NCI-H345 (cell line): ENCODE results near the gene PACRG.
"Not testable (repeated sequence)": the region's sequence is repeated elsewhere in the genome, so short reads cannot be mapped to it uniquely, and the experiment has no call there.

Source experiments
- DNase-seq: peaks from one replicate; lab custom pipeline; 2025; lab: John Stamatoyannopoulos, UW

Gene PACRG

DNA sequence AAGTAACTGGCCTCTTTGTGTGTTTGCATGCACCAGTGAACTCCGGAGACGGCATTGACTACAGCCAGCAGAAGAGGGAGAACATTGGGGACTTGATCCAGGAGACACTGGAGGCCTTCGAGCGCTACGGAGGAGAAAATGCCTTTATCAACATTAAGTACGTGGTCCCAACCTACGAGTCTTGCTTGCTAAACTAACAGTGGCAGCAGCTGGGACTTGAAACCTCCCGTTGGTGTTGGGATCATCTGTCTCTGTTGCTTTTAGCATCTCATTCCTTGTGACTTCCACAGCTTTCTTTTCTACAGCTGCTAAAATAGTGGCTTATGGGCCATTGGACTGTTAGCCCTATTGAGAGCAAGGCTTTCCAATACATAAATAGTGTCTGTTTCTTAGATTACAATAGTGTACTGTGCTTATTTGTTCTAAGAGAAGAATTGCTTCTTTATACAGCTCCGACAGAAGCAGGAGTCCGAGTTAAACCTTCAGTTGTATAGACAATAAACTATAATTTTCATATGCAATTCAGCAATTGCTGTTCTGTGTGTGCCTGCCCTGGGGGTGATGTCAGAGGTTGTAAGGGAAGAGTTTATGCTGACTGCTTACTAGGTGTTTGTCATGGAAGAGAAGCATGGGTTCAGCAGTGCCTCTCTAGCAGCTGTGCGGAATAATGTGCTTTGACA is 587.2 kb downstream of the PACRG start:
- no peak for DNase-seq

DNA sequence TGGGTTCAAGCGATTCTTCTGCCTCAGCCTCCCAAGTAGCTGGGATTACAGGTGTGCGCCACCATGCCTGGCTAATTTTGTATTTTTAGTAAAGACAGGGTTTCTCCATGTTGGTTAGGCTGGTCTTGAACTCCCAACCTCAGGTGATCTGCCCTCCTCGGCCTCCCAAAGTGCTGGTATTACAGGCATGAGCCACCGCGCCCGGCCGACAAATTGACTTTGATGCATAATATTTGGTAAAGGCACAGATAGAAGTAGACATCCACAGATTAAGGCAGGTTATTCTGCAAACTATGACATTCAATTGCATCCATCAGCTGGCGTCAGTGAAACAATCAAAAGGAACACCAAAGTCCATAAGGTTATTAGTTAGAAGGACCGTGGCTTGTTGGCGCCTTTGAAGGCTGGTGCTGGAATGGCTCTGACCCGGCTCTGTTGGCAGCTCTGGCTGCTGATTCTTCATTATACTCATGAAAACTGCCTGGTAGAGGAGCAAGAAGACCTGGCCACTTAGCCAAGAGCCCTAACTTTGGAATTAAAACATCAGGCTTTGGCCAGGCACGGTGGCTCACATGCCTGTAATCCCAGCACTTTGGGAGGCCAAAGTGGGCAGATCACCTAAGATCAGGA is 589.2 kb downstream of the PACRG start:
- DNase-seq = not testable (repeated sequence)

DNA sequence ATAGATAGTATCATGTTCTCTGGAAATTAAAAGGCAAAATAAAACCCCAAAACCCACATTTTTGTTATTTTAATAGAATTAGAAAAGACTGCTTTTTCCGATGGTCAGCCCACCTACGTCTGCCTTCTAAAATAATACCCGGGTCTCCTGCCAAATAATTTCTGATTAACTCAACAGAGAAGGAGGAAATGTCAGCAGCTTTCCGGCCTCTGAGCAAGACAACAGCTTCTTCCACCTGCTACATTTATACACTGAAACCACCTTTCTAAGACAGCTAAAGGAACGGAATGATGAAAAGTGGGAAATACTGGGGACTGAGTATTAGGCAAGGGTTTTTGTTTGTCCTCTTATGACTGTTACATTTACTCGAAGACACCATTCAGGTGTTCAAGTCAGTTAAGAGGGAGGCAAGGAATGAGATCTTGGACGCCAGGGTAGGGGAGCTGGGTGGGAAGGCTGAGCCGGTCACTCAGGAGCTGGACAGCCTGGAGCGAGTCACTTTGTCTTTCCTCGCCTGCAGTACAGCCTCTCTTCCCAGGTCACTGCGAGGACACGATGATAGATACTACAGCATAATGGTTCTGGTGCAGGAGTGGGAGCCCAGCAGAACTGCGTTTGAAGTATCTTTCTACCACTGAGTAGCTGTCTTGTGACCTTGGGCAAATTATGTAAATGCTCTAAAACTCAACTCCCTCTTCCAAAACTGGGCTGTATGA is 590.5 kb downstream of the PACRG start:
- DNase-seq = no peak

DNA sequence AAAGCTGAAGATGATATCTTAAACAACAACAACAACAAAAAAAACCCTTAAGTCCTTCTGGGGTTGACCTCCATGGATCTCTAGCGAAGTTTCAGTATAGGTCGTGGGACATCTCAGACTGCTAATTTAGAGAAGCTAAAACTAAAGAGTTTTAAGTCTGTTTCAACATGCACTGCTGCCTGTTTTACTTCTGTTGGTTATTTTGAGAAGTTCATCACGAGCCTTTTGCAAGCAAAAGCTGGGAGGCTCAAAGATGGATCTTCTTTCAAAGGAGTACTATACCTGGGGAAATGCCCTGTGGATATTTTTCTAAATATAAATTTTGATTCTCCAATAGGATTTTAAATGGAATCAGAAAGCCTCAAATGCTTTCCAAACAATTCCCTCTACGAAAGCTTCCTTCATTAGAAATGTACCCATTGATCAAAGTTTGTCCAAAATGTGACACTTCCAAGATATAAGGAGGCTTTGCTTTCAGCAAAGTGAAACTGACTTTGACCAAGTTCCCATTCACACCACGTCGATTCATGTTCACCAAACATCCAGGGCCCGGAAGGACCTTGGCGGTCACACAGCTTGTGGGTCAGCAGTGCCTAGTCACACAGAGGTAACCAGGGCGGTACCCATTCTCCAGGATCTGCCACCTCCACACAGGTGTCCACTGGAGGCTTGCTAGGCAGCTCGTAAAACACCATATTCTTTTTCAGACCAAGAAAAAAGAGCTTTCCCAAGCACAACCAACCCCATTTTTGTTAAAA is 592.0 kb downstream of the PACRG start:
- DNase-seq = no peak

DNA sequence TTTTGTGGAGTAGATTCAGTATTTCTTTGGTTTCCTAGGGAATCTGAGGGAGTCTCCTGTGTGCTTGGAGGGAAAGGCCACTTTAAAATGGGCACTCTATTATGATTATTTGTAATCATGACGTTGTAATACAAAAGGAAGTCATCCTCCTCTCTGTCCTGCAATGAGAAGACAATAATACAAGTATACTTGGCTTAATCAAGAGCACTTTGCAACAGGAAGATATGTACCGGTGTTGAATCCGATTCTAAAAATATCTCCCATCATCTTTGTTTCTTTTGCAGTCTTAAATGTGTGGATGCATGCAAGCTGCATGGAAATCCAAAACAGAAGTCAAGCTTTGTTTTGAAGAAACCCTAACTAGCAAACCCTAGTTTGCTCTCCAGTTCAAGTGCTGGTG is 592.6 kb downstream of the PACRG start:
- no peak for DNase-seq

DNA sequence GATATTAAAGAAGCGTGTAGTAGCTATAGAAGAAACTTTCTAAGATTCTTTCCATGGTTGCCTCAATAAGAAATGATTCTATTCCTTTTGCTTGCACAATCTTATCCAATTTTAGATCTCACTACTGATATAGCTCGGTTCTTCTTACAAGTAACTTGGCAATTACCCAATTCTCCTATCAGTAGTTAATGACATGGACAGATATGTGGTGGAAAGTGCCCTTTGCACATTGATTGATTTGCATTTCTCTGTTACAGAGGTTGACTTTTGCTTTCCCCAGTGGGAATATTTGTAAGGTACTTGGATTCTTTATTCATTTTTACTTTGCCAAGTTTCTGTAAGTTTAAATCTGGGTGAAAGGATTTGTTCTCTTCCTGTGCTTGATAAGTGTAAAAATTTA is 593.0 kb downstream of the PACRG start:
- no peak for DNase-seq

DNA sequence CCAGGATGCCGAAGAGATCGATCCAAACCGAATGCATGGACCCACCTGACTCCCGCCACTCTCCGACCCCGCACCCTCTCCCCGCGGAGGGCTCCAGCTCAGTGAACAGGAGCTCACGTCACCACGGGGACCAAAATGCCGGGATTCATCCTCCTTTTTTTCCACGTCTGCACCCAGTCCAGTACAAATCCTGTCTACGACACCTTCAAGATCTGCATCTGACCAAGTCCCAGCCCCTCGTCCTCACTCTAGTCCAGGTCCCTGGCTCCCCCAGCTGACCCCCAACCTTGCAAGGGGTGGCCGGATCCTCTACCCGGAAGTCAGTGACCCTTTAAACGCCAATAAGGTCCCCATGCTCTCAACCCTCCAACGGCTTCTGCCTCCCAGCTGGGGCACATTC is 593.9 kb downstream of the PACRG start:
- DNase-seq = no peak

DNA sequence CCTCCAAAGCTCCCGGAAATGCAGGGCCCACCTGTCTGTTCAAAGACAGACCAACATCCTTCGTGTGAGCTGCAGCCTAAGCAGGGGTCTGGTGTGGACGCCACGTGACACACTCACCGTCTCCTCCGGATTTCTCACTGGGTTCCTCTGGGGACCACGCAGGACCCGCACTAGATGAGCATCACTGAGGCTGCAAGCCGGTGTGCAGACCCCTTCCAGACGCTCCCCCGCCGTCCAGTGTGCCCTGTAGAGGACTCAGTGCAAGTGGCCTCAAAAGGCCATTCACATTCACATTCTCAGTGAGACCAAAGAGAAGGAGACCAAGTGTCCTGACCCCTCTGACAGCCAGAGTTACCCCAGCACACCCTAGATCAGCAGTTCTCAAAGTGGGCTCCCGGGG is 595.5 kb downstream of the PACRG start:
- no peak for DNase-seq

DNA sequence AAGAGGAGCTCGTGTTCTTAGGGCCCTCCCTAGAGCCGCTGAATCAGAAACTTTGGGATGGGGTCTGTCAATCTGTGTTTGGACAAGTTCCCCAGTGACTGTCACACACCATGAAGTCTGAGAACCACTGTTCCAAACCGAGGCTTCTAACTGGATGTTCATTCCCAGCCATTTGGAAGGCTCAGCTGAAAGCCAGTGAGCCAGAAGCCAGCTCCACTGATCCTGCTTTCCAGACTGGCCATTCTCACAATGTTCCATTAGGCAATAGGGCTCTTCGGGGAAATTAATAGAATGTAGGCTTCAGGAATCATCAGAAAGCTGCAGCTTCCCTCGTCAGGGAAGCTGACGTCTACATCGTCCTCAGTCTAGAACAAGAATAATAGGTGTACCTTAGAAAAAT is 595.9 kb downstream of the PACRG start:
- DNase-seq = no peak

DNA sequence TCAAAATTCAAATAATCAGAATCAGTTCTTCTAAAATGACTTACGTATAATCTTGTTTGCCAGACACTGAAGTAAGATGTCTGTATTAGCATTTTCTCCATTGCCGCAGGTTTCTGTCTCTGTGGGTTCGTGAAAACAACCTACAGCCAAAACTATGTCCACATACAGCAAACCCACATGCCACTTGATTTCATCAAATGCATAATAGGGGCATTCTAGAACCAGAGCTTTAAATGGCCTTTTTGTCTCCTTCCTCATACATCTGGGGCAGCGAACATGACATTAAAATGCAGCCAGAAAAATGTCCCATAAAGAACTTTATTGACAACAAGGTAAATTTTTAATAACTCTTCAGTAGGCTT is 596.5 kb downstream of the PACRG start:
- no peak for DNase-seq

DNA sequence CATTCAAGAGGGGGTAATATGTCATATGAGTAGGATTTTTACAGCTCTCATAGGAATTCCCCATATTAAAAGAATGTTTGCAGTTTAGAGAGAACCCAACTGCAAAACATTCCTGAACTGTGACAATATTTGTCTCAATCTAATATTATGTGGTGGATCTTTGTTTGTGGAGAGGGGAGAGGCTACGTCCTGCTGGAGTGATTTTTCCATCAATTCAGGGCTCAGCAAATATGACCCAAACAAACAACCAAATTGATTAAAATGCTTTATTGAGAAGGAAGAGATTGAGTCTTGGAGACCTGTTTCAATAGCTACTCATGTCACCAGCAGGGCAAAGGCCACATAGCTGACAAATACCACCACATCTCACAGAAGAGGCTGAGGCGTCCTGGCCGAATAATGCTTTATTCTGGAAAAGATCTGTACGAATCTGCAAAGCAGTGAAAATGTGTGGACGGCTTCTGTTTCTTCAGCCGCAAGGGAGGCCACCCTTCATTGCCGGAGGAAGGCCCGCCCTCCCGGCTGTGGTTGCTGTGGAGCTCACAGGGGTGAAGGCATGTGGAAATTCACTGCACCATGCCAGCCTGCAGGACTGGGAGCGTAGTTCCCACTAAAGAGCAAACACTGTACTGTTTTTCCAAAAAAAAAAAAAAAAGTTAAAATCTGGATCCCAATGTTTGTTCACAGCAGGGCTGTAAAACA is 597.1 kb downstream of the PACRG start:
- DNase-seq = no peak

DNA sequence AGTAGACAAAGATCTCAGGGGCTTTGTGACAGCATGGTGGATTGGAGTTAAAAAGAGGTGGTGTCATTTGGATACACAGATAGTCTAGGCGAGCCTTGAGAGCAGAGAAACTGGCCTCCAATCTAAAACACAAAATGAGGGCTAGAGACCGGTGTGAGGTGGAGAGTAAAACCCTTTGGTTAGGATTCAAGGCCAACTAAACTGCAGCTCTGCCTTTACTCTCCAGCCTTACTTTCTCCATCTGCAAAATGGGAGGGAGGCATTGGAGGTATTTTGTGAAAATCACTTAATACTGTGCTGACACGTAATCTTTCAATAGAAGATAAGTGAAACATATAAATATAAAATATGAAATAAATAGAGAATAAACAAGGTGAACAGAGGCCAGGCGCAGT is 597.6 kb downstream of the PACRG start:
- no peak for DNase-seq

DNA sequence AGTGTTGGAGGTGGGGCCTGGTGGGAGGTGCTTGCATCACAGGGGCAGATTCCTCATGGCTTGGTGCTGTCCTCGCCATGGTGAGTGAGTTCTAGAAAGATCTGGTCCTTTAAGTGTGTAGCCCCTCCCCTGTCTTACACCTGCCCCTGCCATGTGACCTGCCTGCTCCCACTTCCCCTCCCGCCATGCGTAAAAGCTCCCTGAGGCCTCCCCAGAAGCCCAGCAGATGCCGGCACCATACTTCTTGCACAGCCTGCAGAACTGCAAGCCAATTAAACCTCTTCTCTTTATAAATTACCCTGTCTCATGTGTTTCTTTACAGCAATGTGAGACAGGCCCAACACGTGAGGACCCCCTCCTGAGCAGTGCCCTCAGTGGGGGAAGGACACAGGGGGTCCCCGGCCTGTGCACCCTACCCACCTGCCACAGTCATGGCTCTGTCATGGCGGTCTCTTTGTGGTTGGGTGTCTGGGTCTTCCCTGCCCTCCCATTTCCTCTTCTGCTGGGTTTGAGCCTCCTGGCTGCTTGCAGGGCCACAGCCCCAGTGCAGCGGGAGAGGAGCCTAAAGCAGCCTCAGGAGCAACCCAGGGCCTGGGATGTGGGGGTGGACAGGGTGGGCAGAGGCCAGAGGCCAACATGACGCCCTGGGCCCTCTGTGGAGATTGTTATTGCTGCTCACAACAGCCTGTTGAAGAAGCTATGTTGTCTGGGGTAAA is 599.5 kb downstream of the PACRG start:
- DNase-seq = no peak

DNA sequence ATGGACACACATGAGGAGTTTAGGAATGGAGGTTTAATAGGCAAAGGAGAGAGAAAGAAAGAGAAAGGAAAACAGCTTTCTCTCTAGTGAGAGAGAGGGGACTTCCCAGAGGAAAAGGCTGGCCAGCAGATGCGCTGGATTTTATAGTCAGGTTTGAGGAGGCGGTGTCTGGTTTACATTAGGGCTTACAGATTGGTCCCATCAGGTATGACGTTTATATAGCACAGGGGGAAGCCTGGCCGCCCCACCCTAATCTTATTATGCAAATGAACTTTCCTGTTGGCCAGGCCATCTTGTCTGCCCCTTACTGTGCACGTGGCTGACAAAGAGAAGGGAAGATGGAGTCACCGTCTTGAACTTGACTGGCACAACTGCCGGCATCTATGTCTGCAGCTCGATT is 600.1 kb downstream of the PACRG start:
- no peak for DNase-seq

DNA sequence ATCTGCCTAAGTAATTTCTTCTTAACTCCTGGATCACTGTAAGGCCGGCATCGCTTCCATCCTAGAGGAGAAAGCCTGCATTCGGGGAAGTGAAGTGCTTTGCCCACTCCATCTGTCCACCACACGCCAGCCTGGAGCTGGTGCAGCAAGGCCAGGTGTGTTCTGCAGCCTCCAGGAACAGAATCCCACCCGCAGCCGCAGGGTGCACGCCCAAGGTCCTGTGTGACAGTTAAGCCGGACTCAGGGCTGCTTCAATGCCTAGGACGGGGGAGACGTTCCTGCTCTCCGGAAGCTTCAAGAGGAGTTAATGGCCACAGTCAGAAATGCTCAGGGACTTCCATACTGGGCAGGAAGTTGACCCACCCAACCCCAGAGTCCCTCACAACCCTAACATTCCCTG is 600.6 kb downstream of the PACRG start:
- no peak for DNase-seq

DNA sequence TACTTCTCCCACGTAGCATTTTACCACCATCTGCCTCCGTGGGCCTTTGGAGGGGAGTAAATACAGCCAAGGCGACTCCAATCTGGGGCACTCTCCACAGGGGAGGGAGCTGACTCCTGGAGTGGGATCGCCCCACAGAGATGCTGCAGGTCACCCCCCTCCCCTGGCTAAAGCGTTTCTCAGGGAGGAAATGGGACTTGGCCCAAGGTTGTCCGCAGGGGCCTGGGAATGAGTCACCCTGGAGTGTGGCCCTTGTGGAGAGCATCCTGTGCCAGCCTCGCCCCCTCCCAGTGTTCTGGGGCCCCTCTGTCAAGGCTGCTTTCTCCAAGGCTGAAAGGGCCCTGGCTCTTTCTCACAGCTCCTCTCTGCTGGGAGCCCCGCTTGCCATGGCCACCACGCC is 602.2 kb downstream of the PACRG start:
- DNase-seq = no peak

DNA sequence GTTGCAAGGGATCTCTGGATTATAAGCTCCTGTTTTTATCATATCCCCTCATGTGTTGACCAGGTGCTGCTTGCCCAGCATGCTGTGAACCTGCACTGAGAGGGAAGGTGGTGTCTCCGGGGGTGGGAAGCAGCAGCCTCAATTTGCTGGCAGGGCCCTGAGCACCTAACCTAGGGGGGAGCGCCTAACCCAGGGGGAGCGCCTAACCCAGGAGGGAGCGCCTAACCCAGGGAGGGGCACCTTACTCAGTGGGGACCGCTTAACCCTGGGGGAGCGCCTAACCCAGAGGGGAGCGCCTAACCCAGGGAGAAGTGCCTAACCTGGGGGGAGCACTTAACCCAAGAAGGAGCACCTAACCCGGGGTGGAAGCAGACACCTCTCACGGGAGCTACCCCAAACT is 603.5 kb downstream of the PACRG start:
- DNase-seq = no peak

DNA sequence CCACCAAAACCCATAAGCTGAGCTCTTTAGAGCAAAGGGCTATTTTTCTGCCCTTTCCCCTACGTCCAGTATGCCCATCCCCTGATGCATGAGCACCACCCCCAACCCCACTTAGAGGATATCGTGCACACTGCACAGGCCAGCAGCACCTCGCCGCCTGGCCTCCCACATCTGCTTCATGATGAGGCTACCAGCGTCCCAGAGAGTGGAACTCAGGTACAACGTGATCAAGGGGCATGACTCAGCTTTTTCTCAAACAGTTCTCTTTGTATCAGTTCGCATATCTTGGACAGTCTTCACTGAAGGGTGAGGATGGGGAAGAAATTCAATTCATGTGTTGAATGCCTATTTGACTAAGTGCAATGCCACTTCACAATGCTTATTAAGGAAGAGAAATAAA is 604.8 kb downstream of the PACRG start:
- no peak for DNase-seq

DNA sequence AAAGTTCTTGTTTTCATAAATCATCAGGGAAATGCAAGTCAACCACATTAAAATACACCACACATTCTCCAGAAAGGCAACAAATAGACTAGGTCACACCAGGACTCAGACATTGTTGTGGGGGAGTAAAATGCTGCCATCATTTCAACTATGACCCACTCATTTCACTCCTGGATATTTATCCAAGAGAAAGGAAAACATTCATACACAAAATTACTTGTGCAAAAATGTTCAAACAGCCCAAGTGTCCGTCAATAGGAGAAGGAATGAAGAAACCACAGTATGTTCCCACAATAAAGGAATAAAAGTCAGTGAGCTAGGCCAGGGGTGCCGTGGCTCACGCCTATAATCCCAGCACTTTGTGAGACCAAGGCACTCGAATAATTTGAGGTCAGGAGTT is 605.3 kb downstream of the PACRG start:
- no peak for DNase-seq

DNA sequence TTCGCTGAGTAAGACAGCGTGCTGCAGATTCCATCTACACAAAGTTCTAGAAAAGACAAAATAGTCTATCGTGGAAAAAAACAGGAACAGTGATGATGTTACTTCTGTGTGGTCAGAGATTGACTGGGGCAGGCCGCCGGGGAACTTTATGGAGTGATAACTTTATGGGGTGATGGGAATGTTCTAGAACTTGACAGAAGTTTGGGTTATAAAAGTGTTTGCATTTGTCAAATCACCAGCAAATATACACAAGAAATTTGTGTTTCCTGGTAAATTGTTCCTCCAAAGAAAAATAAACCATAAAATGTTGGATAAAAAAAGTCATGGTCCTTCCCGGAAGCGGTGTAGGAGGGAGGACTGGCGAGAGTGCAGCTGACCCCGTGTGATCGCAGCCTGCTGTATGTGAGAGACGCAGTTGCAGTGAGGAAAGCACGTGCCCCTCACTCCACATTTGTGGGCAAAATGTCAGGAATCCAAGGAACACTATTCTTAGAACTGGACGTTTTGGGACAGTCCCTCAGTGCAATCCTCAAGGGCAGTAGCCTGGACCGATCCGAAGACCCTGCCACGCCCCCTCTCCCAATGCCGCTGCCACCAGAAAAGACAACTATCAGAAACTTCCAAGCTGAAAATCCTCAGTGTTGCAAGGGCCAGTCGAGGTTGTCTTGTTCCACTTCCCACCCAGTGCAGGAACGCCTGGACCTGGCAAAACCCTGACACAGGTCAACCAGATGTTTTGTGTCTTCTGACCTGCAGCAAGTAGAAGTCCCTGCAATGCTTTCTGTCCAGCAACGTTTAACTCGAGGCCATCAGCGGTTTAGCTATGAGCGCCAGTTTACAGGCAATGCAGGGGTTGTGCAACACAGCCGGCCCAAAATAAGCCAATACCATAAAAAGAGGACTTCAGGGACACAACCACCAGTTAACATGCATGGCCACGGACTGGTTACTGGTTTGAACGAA is 606.2 kb downstream of the PACRG start:
- DNase-seq = no peak
